GM21576 (cell line): Measurements from ENCODE around the gene PRKX.
A peak's percentile ranks its signal among the peaks of the same experiment; 100 is the strongest.
"Not testable (repeated sequence)": the region's sequence is repeated elsewhere in the genome, so short reads cannot be mapped to it uniquely, and the experiment has no call there.

Source experiments
- ATAC-seq: cut with Tn5 transposase; IDR thresholded peaks from one replicate; pipeline ENCODE4 v1.9.1; 2021; ENCODE audit warnings: mild to moderate bottlenecking, moderate library complexity; ENCODE audit not compliant: unreplicated experiment

The PRKX gene

DNA sequence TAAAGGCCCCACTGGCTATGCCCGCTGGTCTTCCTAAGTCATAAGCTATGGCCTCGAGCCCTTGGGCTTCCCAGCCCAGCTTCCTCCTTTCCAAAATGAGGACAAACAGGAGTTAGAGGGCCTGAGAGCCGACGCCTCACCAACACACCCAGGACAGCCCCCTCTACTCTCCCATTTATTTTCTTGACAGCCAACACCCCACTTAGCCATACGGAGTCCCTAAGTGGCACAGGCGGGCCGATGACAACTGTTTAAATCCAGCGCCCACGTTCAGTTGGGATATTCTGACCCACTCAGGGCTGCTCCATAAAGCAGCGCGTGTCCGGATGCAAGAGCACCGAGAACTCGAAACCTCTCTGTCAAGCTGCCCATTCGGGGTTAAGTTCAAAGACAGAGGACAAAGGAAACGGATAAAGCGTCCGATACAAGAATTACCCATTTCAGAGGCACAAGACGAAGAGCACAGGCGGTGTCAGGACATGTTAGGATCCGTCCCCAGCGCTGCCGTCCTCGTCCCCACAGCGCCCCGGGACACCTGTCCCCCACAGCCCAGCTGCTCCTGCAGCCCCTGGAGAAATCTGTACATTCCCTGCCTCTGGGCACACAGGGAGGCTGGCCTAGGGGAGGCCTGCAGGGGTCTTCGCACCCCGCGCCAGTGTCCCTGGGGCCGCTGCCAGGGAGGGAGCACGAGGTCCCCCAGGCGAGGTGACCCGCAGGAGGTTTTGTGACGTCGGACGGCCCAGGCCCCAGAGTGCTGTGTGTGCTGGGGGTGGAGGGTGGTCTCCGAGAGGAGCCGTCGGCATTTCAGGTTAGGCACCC, 1.2 kb downstream of the PRKX start:
- ATAC-seq, result peak; percentile 8

DNA sequence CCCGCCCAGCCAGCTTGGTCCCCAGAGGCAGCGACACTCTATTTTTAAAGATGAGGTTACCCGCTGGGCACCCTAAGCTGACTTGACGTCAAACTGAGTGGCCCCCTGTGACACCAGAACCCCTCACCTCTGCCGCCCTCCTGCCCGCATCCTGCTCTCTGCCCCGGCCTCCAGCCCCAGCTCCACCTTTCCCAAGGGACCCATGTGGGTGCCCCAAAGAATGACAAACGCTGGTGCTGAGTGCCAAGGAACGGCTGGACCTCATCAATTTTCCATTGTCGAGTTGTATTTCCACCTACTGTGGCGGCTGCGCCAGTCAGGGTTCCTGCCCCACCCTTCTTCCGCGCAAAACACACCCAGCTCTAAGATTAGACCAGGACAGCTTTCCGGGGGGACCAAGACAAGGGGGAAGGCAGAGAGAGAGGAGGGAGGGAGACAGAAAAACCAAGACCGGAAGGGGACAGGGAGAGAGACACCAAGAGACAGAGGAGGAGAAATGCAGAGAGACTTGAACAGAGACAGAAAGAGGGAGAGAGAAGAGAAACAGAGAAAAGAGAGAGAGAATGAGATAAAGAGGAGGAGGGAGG, 2.0 kb downstream of the PRKX start:
- ATAC-seq, result no peak

DNA sequence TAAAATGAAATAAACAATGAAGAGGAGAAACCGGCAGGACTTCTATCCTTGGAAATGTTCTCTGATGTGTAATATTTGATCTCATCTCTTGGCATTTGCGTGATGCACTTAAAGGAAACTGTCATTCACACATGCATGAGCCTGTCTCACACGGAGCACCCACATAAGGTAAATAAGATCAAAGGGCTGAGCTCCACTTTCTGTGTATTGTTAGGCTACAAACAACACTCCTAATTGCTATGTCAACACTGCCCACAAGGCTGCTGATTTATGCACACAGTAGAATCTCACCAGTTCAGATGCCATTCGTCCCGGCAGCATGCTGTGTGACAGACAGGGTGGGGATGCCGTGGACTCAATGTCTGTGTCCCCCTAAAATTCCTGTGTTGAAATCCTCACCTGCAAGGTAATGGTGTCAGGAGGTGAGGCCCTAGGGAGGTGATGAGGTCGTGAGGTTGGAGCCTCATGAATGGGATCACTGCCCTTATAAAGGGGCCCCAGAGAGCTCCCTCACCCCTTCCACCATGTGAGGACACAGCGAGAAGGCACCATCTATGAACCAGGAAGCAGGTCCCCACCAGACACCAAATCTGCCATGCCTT, 5.7 kb downstream of the PRKX start:
- ATAC-seq, result not testable (repeated sequence)

DNA sequence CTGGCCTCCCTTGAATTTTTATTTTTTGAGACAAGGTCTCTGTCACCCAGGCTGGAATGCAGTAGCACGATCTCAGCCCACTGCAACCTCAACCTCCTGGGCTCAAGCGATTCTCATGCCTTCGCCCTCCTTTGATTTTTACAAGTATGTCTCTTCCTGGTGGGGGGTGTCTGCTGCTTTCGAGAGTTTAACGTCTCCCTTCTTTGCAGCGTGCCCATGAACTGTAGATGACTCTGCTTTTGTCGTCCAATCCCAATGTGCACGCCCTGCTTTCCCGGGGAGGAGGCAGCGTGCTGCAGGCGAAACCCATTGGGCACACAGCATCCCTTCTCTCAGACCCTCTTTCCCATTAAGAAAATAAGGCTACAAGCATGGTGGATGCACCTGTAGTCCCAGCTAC, 7.0 kb downstream of the PRKX start:
- ATAC-seq, result no peak

DNA sequence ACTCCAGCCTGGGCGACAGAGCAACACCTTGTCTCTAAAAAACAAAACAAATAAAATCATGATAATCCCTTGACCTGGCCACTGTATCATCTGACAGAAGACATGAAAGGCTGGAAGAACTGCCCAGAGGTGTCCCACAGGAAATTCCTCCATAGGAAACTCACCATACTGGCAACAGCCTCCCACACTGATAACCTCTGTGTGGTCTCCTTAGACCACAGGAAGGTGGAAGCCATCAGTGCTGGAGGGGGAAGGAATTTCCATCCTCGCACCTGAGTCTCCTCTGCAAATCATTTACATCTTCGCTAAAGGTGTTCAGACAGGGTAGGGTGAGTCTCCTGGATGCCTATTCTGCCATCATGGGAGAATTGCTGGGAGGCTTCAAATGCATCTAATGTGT, 10.2 kb downstream of the PRKX start:
- not testable (repeated sequence) for ATAC-seq

DNA sequence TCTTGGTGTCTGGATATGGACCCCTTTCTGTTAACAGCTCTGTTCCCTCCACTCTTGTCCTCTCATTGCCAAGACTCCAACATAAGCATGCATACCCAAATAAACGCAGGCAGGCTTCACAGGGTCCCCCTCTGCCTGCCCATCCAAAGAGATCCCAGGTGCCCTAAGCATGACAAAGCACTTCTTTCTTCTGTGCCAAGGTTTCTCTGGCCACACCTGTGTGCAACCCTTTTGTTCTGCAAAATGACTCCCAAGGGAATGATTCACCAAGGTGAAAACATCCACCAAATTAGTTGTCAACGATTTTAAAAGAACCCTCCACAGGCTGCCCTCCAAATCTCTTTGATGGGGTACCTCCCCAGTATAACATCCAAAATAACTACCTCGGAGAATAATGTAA, 11.4 kb downstream of the PRKX start:
- not testable (repeated sequence) for ATAC-seq

DNA sequence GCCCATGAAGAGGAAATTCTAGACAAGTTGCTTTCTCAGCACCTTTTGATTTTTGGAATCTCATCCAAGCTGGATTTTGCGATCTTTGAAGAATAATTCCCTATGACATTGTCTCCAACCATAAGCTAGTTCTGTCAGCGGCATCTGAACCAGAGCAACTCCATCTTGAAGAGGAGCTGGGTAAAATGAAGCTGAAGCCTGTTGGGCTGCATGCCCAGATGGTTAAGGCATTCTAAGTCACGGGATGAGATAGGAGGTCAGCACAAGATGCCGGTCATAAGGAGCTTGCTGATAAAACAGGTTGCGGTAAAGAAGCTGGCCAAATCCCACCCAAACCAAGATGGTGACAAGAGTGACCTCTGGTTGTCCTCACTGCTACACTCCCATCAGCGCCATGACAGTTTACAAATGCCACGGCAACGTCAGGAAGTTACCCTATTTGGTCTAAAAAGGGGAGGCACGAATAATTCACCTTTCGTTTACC, 12.0 kb downstream of the PRKX start:
- not testable (repeated sequence) for ATAC-seq

DNA sequence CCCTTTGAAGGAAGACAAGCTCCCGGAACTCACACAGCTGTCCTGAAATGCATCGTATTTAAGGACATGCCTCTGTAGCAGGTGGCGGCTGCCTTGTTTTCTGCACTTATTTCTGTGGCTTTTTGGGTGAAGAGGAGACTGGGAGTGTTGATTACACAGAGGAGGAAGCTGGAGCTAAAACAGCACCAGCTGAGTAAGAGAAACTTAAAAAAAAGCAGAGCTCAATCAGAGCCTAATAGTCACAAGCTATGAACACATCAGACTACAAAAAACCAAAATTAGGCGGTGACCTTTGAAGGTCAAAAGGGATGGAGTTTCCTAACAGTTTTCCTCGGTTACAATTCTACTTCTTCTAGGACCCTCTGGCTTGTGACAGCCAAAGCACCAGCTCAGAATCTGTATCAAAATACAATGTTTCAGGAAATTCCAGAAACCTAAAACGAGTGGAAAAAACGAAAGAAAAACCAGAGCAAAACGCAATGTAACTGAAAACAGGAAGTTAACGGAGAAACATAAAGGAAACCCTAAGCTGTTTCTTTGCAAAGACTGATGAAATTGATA, 13.5 kb downstream of the PRKX start:
- peak; percentile 66 for ATAC-seq

DNA sequence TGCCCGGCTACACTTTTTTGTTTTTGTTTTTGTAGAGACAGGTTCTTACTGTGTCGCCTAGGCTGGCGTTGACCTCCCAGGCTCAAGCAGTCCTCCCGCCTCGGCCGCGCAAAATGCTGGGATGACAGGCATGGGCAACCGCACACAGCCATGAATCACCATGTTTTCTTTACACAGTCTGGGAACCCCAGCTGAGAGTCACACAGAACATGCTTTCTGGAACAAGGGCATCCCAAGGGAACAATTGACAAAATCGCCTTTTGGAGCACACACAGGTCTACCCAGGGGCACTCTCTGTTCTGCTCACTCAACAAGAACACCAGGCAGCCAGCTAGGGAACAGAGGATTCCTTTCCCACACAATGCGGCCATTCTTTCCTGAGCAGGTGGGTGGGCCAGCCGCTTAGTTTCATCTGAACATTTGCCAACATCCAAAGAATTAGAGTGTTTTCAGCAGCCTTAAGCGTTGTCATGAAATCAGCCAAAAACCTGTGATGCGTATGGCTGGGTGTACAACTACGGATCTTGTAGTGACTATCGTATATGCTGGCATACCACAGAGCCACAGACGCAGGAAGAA, 15.7 kb downstream of the PRKX start:
- no peak for ATAC-seq

DNA sequence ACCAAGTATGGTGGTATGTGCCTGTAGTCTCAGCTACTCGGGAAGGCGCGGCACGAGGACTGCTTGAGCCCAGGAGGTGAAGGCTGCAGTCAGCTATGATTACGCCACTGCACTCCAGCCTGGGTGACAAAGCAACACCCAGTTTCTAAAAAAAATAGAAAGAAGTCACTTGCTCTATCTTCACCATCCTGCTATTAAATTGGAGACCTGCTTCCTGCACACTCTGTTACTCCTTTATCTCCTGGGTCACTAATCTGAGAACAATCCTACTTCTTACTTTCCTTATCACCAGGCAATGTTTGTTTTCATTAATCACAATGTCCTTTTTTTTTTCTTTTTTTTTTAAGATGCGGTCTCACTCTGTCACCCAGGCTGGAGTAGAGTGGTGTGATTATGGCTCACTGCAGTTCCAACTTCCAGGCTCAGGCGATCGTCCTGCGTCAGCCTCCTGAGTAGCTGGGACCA, 16.2 kb downstream of the PRKX start:
- no peak for ATAC-seq

DNA sequence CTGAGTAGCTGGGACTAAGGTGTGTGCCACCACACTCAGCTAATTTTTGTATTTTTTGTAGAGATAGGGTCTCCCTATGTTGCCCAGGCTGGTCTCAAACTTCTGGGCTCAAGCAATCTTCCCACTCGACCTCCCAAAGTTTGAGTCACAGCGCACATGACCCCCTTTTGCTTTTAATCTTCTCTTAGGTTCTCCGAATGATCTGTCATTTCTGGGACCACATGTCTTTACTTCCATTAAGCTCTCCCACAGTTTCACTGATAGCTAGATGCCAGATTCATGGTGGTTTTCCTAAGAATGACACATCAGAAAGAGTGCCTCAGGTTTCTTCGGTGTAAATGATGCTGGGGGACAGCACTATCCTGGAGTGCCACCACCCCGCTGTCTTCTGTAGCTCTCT, 17.9 kb downstream of the PRKX start:
- no peak for ATAC-seq

DNA sequence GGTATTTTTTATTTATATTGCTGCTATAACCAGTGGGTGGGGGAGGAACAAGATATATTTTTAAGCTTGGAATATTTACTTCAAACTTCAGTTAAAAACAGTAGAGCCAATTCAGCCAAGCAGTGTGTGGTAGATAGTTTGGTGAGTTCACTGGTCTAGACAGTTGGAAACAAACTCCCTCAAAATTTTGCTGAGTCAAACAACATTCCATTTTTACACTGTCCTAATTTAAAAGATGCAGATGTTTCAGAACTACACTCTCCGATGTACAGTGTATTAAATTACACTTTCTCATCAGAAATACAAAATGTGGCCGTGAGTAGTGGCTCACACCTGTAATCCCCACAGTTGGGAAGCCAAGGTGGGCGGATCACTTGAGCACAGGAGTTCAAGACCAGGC, 23.3 kb downstream of the PRKX start:
- no peak for ATAC-seq

DNA sequence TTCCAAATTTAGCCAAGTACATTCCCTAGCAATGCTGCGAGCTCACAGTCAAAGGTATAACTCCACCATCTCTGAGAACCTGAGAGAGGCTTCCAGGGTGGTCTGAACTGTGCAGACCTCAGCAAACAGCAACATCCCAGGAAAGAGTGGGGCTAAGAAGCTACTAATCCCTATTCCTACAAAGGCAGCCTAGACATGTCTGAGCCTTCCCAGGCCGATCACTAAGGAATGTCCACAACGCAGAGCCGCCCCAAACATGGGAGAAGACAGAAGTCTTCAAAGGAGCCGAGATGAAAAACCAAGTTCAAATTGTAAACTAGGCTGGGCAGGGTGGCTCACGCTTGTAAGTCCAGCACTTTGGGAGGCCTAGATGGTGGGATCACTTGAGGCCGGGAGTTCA, 30.2 kb downstream of the PRKX start:
- not testable (repeated sequence) for ATAC-seq

DNA sequence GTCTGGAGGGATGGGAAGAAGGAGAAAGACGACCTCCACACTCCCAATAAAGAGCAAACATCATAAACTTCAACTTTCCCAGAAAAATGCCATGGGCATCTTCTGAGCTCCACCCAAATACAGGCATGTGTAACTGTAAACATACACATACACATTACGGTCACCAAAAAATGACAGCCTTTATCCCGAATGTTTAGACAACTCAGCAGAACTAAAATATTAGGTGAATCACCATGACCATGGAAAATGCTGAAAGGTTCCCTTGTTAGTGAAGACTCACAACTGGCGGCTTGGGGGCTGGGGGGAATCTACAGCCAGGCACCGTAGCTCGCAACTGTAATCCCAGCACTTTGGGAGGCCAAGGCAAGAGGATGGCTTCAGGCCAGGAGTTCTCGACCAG, 33.0 kb downstream of the PRKX start:
- no peak for ATAC-seq

DNA sequence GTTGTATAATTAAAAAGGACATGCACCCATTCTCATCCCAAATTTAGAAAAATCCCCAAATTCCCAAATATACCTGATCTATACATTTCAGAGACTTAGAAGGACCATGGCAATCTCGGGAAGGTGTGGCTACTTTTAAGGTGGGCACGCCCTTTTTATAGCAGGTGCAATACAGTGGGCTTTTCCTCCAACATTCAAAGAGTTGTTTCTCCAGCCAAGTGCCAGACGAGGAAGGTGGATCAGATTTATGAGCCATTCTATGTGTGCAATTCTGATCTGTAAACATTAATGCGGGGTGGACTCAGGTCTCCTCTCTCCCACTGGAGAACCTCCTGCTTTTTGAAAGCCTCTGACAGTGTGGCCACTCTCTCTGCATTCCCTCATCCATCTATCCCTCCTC, 33.8 kb downstream of the PRKX start:
- ATAC-seq, result no peak

DNA sequence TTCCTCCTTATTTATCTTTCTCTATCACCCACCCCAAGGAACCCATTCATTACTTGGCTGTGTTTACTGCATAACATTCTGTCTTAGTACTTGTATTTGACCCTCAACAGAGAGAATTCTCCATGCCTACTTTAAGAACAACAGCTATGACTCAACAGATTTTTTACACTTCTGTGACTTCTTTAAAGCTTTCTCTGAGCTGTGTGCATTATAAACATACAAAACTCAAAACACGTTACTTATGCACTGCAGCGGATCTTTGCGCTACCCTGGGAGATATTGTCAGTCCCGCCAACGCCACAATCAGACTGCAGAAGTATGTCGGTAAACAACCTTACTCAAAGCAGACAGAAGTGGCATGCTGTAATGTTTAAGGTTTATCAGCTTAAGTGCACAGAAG, 35.1 kb downstream of the PRKX start:
- no peak for ATAC-seq

DNA sequence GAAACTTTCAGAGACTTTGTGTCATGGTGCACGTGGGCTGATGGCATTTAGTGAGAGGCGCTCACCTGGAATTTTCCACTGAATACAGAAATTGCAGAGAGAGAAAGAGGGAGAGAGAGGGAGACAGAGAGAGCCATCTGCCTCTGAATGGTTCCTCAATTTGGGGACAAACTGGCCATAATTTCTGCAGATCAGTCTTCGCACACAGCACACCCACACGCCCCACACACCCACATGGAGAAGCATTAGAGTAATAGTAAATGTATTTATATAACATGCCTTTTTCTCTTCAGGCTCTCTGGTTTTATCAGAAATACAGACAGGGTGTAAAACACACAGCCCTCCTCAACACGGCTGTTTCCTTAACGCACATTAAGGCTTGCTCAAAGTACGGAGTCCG, 38.6 kb downstream of the PRKX start:
- ATAC-seq, result no peak

DNA sequence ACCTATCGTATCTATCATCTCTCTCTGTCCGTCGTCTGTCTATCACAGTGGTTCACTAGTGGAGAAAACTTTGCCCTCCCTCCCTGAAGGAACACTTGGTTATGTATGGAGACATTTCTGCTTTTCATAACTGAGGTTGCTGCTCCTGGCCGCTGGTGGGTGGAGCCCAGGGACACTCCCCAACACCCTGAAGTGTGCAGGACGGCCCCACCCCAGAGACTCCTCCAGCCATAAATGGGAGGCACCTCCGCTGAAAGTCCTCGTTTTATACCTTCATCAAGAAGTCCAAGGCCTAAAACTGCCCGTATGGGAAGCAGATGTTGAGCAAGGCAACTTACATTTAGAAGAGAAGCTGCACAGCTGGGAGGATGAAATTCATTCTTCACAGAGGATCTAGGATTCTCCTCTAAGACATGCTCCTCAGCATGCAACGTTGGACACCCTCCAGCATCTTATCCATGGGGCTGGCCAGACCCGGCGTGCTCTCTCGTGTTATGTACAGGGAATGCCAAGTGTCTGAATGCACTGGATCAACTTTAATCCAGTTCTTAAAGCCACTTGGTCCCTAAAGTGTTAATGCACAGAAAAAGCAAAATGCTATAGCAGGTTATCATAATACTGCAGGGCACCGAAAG, 43.5 kb downstream of the PRKX start:
- no peak for ATAC-seq

DNA sequence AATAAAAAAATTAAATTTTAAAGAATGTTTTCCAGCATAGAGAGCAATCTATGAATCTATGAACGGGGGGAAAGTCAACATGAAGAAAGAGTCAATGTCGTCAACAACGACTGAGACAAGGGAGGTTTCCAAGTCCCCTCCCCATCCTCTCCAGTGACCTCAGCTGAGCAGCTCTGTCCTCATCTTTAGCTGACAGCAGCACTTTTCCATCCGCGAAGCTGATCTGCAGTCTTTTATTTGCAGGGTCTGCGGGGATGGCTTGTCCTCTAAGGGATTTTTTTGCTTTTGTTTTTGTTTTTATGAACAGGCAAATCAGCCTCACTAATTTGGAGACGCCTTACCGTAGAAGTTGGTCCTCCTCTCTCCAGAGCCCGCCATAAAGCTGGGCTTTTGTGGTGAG, 46.5 kb downstream of the PRKX start:
- no peak for ATAC-seq

DNA sequence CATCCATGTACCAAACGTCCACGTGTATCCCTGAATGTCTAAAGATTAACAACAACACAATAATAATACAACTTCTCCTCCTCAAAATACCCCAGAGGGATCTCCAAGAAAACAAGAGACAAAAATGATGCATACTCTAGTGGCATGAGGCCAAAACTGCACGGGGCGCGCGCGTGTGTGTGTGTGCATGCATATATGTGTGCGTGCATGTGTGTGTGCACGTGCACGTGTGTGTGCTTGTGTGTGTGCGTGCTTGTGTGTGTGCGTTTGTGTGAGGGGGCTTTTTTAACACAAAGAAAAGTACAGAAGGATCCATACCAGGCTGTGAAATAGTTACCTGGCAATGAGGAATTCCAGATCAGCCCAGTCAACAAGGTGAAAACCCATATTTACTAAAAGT, 48.5 kb downstream of the PRKX start:
- ATAC-seq, result no peak
